ENCODE measurements around the gene LRP1B. TPM values are rescaled to one million over a fixed set of nuclear protein-coding genes. Genes with fewer than 3 reads are reported as not detected.
"Not testable (repeated sequence)": the region's sequence is repeated elsewhere in the genome, so short reads cannot be mapped to it uniquely, and the experiment has no call there.

LRP1B gene
- total RNA-seq, 2 experiments from 2014 or later: not detected

GRCh38 chr2:141911485-141912066 is 219.2 kb downstream of the LRP1B start:
- ChIA-PET CTCF (no interaction called here), POLR2A (no interaction called here)

DNA sequence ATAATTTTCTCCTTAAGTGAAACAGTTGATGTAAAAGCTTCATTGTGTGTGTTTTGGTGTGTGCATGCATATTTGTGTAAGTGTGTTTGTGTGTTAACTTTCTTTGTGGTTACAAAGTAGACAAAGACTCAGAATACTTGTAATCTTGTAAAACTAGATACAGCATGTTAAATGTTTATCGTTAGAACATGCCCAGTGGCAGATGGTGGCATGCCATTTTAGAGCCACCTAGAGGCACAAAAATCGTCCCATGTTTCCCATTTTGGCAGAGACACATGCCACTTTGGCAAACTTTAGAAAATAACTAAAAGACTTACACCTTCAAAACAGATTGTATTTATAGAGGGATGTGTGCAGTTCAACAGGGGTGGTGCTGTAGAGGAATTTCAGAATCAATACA is 224.1 kb downstream of the LRP1B start:
- POLR2A ChIA-PET: no interaction called here

DNA sequence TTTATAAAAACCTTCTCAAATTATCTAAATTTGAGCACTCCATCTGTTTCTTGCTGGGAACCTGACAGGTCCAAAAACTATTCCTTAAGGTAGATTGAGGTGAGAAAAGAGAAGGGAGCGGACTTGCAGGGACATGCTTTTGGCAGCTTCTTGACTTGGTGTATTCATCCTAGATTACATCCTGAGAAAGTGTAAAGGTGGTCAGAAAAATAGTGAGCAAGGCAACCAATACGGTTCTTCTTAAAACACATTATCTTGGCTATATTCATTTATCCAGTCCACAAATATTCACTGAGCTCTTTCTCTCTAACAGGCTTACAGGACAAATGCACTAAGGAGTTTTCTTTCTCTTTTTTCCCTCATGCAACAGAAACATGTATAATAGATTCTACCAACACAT is 230.0 kb downstream of the LRP1B start:
- POLR2A ChIA-PET: no interaction called here
- CTCF ChIA-PET: no interaction called here

More for the DNA sequence above, 224.1 kb downstream of the LRP1B start:
- CTCF ChIA-PET: no interaction called here

- ChIA-PET CTCF (no interaction called here), POLR2A (no interaction called here)
These were observed 231.1 kb downstream of the LRP1B start for GRCh38 chr2:141899740-141900139.

DNA sequence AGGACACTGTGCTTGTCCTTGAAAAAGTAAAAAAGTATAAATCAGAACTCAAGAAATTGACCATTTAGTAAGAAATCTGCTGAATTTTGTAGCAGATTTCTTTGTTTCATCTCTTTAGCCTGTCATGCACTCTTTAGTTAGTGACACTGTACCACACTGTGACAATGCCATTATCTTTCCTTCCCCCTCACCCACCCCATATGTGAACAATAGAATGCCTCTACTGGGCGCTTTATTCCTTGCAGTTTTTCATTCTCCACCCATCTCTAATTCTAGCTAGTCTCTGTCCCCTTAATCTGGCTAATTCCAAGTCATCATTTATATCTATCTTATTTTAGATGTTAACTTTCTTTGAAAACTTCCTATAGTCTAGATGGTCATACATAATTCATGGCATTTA is 241.0 kb downstream of the LRP1B start:
- ChIA-PET POLR2A (no interaction called here), CTCF (no interaction called here)

DNA sequence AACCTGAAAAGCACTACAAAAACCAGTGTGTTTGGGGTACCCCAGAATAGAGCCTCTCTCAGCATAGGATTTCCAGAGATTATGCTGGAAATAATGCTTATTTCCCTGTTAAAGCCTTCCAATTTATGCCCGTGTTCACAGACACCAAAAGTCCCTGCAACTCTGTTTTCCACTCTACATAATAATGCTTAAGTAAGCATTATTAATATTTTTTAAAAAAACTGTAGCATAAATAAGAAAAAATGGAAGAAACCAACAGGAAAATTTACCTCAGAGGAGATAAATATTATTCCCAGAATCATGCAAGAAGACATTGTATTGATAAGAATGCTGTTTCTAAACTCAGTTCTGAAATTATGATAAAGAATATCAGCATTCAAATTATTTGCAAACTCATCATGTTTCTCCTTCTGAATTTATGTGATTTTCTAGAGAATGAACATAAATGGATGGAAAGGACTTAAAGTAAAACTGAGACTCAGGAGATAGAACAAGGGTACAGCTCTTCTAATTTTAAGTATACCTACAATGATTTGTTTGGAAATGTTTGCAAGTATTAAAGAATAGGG is 241.7 kb downstream of the LRP1B start:
- ChIA-PET CTCF (no interaction called here), POLR2A (no interaction called here)

GRCh38 chr2:141887363-141887762 is 243.5 kb downstream of the LRP1B start:
- POLR2A ChIA-PET: no interaction called here
- CTCF ChIA-PET: no interaction called here

DNA sequence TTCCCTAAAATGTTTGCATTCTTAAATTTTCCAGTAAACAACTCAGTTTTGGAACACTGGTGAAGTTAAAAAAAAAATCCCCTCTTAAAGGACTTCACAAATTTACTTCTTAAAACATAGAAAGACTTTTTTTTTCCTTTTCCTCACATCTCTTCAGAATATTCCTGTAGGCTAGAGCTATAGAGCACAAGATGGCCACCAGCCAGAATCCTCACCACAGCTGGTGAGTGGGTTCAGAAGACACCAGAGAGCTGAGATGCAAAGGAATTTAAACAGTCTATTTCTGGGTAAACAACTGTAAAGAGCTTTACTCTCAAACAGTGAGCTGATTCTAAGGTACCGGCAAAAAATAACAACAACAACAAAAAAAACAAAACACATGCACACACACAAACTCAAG is 252.8 kb downstream of the LRP1B start:
- POLR2A ChIA-PET: no interaction called here
- CTCF ChIA-PET: no interaction called here

DNA sequence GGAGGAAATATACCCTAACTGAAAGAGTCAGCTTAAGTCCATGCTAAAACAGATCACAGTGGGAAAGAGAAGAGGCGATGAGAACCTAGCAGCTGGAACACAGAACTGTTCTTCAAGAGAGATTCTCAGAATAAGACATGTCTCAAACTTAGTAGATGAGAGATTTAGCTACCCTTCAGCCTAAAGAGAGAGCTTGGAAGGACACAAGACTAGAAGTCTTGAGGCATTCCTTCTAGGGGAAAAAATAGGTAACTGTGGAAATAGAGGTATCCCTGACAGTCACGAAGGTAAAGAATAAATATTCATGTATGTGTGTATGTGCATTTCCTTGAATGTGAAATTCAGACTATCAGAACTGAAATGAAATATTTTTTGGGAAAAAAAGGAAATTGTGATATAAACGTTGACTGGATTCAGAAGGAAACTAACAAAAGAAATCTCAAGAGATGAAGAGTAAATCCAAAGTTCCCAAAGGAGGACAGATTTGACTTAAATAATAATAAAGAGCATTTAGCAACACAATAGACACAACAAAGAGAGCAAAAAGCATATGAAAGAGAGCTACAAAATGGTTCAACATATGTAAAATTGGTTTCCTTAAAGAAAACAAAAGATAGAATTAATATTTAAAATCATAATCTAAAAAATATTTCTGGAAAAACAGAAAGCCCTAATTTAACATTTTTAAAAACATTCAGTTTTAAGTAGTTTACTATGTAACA is 258.7 kb downstream of the LRP1B start:
- ChIA-PET POLR2A (no interaction called here), CTCF (no interaction called here)

GRCh38 chr2:141869572-141869971 is 261.2 kb downstream of the LRP1B start:
- ChIA-PET POLR2A (no interaction called here), CTCF (no interaction called here)

- CTCF ChIA-PET: no interaction called here
- POLR2A ChIA-PET: no interaction called here
These were observed 266.9 kb downstream of the LRP1B start for GRCh38 chr2:141863964-141864363.

- ChIA-PET POLR2A (no interaction called here), CTCF (no interaction called here)
These were observed 274.4 kb downstream of the LRP1B start for GRCh38 chr2:141856215-141856919.

GRCh38 chr2:141848191-141848590 is 282.6 kb downstream of the LRP1B start:
- CTCF ChIA-PET: no interaction called here
- POLR2A ChIA-PET: no interaction called here

DNA sequence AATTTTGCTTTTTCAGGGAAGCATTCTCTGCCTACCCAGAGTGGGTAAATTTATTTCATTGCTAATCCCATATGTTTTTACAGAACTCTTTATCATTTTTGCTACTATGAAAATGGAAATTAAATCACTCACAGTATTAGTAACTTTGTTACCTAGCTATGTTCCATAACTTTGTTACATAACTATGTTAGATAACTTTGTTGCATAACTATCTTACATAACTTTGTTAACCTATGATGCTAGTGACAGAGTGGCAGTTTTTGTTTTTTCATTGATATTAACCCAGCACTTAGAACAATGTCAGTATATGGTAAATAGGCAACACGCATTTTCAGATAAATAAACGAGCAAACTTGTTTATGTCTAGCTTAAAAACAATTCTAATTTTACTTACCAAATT is 286.6 kb downstream of the LRP1B start:
- CTCF ChIA-PET: no interaction called here
- POLR2A ChIA-PET: no interaction called here

DNA sequence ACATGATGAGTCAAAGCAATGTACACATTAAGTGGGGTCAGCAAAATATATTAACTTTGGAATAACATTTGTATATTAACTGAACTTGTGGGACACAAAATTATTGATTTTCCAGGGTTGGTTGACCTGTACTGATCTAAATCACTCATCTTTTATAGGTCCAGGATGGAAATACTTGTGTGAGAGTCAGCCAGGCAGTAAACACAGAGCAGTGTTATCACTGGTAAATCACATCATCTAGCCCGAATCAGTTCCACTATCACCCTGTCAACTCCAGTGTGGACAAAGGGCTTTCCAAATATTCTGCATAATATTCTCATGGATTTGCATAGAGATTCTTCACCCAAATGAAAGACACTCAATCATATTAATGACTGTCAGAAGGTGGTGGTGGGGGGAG is 295.7 kb downstream of the LRP1B start:
- POLR2A ChIA-PET: no interaction called here
- CTCF ChIA-PET: no interaction called here

DNA sequence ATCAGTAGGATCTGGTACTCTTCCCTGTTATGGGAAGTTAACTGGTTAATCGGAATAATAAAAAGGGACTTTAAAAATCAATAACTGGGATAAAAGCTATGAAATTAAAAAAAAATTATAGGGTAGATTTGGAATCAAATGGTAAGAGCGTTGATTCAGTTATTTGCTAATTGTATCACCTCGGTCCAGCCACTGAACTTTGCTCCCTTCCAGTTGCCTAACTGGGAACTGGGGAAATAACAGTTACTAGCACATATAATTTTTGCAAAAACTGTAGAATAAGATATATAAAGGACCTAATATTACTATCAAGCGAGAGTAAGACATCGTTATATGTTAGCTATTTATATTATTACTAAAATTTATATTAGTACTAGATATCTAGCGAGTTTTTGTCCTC is 302.1 kb downstream of the LRP1B start:
- CTCF ChIA-PET: no interaction called here
- POLR2A ChIA-PET: no interaction called here

GRCh38 chr2:141824790-141825189 is 306.0 kb downstream of the LRP1B start:
- ChIA-PET POLR2A (no interaction called here), CTCF (no interaction called here)

DNA sequence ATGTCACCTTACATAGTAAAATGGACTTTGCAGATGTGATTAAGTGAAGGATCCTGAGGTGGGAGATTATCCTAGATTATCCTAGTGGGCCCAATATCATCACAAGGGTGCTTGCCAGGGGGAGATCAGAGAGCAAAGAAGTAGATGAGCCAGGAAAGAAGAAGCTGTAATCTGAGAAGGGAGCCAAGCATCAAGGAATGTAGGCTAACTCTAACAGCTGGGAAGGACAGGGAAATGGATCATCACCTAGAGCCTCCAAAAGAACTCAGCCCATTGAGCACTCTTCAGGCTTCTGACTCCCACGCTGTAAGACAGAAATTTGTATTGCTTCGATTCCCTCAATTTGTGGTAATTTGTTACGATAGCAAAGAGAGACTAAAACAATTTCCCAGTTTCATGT is 309.9 kb downstream of the LRP1B start:
- ChIA-PET POLR2A (no interaction called here), CTCF (no interaction called here)

- CTCF ChIA-PET, POLR2A ChIA-PET: not testable (repeated sequence)
These were observed 315.5 kb downstream of the LRP1B start for GRCh38 chr2:141815320-141815719.

DNA sequence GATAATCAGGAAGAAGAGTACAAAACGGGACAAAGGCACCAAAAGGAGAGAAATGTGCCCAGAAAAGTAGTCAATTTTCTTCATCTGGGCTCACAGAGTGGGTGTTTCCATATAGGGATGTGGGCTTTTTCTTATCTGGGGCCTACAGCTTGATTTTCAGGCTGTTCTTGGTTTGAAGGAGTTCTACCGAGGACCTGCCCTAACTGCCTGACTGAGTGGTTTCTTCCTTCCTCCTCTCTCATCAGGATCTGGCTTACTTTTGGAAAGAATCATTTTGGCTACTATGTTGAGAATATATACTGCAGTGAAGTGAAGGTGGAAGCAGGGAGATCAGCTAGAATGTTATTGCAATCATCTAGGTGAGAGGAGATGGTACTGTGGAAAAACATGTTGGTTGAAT is 316.7 kb downstream of the LRP1B start:
- CTCF ChIA-PET: no interaction called here
- POLR2A ChIA-PET: no interaction called here

DNA sequence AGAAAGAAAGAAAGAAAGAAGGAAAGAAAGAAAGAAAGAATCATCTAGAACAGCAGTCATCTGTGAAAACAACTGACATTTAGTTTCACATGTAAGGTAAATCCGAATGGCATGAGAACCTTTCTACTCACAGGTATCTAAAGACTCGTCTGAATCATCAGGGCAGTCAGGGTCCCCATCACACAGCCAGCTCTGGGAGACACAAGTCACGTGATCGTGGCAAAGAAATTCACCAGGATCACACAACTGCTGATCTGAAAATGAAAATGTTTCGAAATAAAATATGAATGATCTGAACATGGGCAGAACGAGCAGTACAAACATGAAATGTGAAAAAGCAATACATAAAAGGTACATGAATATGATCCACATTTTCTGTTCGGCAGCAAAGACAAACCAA is 320.7 kb downstream of the LRP1B start:
- ChIA-PET CTCF (no interaction called here), POLR2A (no interaction called here)

DNA sequence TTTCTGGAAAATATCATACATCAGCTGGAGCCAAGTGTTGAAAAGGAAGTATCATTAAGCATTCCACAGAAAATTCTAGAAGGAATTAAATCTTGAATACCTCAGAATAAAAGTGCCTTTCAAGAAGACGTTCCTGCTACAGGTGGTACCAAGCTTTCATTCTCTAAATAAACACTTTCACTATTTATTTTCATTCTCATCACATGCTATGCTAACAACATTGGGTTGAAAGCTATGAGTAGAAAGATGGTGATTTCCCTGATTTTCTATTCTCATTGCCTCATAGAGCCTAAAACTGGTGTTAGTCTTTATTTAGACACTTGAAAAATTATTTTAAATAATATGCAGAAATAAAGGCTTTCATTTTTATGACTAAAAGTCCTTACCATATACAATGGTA is 324.7 kb downstream of the LRP1B start:
- POLR2A ChIA-PET: no interaction called here
- CTCF ChIA-PET: no interaction called here
